SK-N-SH (cell line): ENCODE results near the gene YBX2. TPM values are rescaled to one million over a fixed set of nuclear protein-coding genes. Genes with fewer than 3 reads are reported as not detected.

Source experiments
- CTCF ChIA-PET: fragments of 300-600, 350-600 bp; formaldehyde crosslinking; extraction: SDS; loops from one replicate; lab custom pipeline; 2021; lab: Yijun Ruan, JAX
- POLR2A ChIA-PET: fragments of 350-600 bp; sonication (Branson Sonifier 250); formaldehyde crosslinking; extraction: SDS; loops from one replicate; lab custom pipeline; 2020; ENCODE audit warnings: antibody characterized with exemption, inconsistent platforms; lab: Yijun Ruan, JAX
- DNase-seq: peaks from one replicate; pipeline ENCODE4 v3.0.0; 2012
- H2AFZ ChIP-seq: fragments of 200-600 bp; sonication (generic); 2 replicates; pipeline ENCODE4 v1.8.1; 2016; ENCODE audit warnings: antibody characterized with exemption, mild to moderate bottlenecking, low read depth
- H3F3A ChIP-seq: fragments of 200-600 bp; sonication (generic); replicated peaks from 2 replicates; pipeline ENCODE3; 2016; ENCODE audit warnings: antibody characterized with exemption, mild to moderate bottlenecking; ENCODE audit not compliant: insufficient read depth
- H3K27ac ChIP-seq, 2 experiments: fragments of 200-500 bp in 1 of 2; fragments of 200-600 bp in 1 of 2; sonication (Bioruptor generic) in 1 of 2; sonication (generic), shearing (Covaris generic) in 1 of 2; 2 replicates each; pipeline versions ENCODE4 v1.5.1 to v1.6.1; 2014 to 2016; ENCODE audit warnings: low read depth in 2 of 2, inconsistent platforms in 1 of 2, low read length in 1 of 2, mild to moderate bottlenecking in 1 of 2, mixed read lengths in 1 of 2
- H3K27me3 ChIP-seq: fragments of 200-600 bp; sonication (generic), shearing (Covaris generic); 2 replicates; pipeline ENCODE4 v1.6.1; 2016; ENCODE audit warnings: mixed run types; ENCODE audit not compliant: insufficient read depth
- H3K36me3 ChIP-seq, 2 experiments: fragments of 200-500 bp in 1 of 2; fragments of 200-600 bp in 1 of 2; sonication (Bioruptor generic) in 1 of 2; sonication (generic) in 1 of 2; replicated peaks in 1 of 2; 2 replicates each; pipeline versions ENCODE3 to v1.5.1; 2014 to 2016; ENCODE audit warnings: low read length in 1 of 2, mild to moderate bottlenecking in 1 of 2; ENCODE audit not compliant: insufficient read depth in 2 of 2, control insufficient read depth in 1 of 2
- H3K4me1 ChIP-seq, 2 experiments: fragments of 200-500 bp in 1 of 2; fragments of 200-600 bp in 1 of 2; sonication (Bioruptor generic) in 1 of 2; sonication (generic), shearing (Covaris generic) in 1 of 2; 2 replicates each; pipeline versions ENCODE4 v1.5.1 to v1.6.1; 2014 to 2016; ENCODE audit warnings: low read depth in 1 of 2, low read length in 1 of 2, mixed run types in 1 of 2; ENCODE audit not compliant: insufficient read depth in 2 of 2, control insufficient read depth in 1 of 2
- H3K4me2 ChIP-seq: fragments of 200-600 bp; sonication (generic), shearing (Covaris generic); 2 replicates; pipeline ENCODE4 v1.6.1; 2017; ENCODE audit warnings: mixed run types
- H3K4me3 ChIP-seq, 2 experiments: fragments of 200-500 bp in 1 of 2; fragments of 200-600 bp in 1 of 2; sonication (Bioruptor generic) in 1 of 2; sonication (generic), shearing (Covaris generic) in 1 of 2; 2 replicates each; pipeline versions ENCODE4 v1.5.1 to v1.8.1; 2014 to 2016; ENCODE audit warnings: low read depth in 2 of 2, inconsistent platforms in 1 of 2, low read length in 1 of 2, mild to moderate bottlenecking in 1 of 2, mixed read lengths in 1 of 2, moderate library complexity in 1 of 2
- H3K79me2 ChIP-seq: fragments of 200-600 bp; sonication (generic); 2 replicates; pipeline ENCODE4 v1.8.1; 2017; ENCODE audit warnings: mild to moderate bottlenecking; ENCODE audit not compliant: insufficient read depth
- H3K9ac ChIP-seq: fragments of 200-600 bp; sonication (generic); 2 replicates; pipeline ENCODE4 v1.6.1; 2017; ENCODE audit warnings: mixed run types
- H3K9me2 ChIP-seq: fragments of 200-600 bp; sonication (generic); 2 replicates; pipeline ENCODE4 v1.6.1; 2017; ENCODE audit warnings: mixed run types
- H3K9me3 ChIP-seq: fragments of 200-600 bp; sonication (generic); 2 replicates; pipeline ENCODE4 v1.6.1; 2017; ENCODE audit warnings: mixed run types, mild to moderate bottlenecking, moderate library complexity
- H4K20me1 ChIP-seq: fragments of 200-600 bp; sonication (generic); 2 replicates; pipeline ENCODE4 v1.6.1; 2017; ENCODE audit warnings: mild to moderate bottlenecking, mixed run types; ENCODE audit not compliant: insufficient read depth
- ELF1 ChIP-seq: IDR thresholded peaks from 2 replicates; pipeline ENCODE4 v1.4.0; 2012
- EZH2phosphoT487 ChIP-seq: fragments of 200-600 bp; sonication (generic); IDR thresholded peaks from 2 replicates; pipeline ENCODE4 v1.6.1; 2017; ENCODE audit warnings: low read depth, mixed run types, mild to moderate bottlenecking, antibody characterized with exemption, moderate library complexity, borderline replicate concordance
- FOXJ3 ChIP-seq: sonication (generic); formaldehyde crosslinking; IDR thresholded peaks from 2 replicates; pipeline ENCODE4 v1.5.1; 2020; ENCODE audit warnings: mild to moderate bottlenecking, missing genetic modification reagents
- FOXM1 ChIP-seq: IDR thresholded peaks from 2 replicates; pipeline ENCODE4 v1.4.0; 2012; ENCODE audit warnings: low read depth, mild to moderate bottlenecking
- GABPA ChIP-seq: IDR thresholded peaks from 2 replicates; pipeline ENCODE4 v1.4.0; 2012; ENCODE audit warnings: low read depth, mild to moderate bottlenecking
- JUND ChIP-seq: IDR thresholded peaks from 2 replicates; pipeline ENCODE4 v1.4.0; 2012
- MEF2A ChIP-seq: IDR thresholded peaks from 2 replicates; pipeline ENCODE4 v1.4.0; 2012; ENCODE audit warnings: low read depth, borderline replicate concordance
- MXI1 ChIP-seq: IDR thresholded peaks from 2 replicates; pipeline ENCODE4 v1.6.1; 2012; ENCODE audit warnings: mild to moderate bottlenecking, low read depth, low read length, improper control_type of control experiment
- NFIC ChIP-seq: IDR thresholded peaks from 2 replicates; pipeline ENCODE4 v1.4.0; 2012; ENCODE audit warnings: borderline replicate concordance
- REST ChIP-seq: IDR thresholded peaks from 2 replicates; pipeline ENCODE4 v1.6.1; 2012; ENCODE audit warnings: mild to moderate bottlenecking, low read depth, low read length, moderate library complexity
- RXRA ChIP-seq: IDR thresholded peaks from 2 replicates; pipeline ENCODE4 v1.4.0; 2012; ENCODE audit warnings: low read depth, mild to moderate bottlenecking, borderline replicate concordance
- SIN3A ChIP-seq: IDR thresholded peaks from 2 replicates; pipeline ENCODE4 v1.6.1; 2012; ENCODE audit warnings: low read depth, mild to moderate bottlenecking, low read length, moderate library complexity, borderline replicate concordance
- SMC3 ChIP-seq: IDR thresholded peaks from 2 replicates; pipeline ENCODE4 v1.6.1; 2012; ENCODE audit warnings: low read depth, low read length, improper control_type of control experiment
- TCF12 ChIP-seq: IDR thresholded peaks from 2 replicates; pipeline ENCODE4 v1.4.0; 2012
- USF1 ChIP-seq: IDR thresholded peaks from 2 replicates; pipeline ENCODE4 v1.4.0; 2012; ENCODE audit warnings: low read depth, borderline replicate concordance
- YY1 ChIP-seq: IDR thresholded peaks from 2 replicates; pipeline ENCODE4 v1.4.0; 2012; ENCODE audit warnings: low read depth, mild to moderate bottlenecking
- WGBS: methylation state at CpG from one replicate; pipeline ENCODE4 v1.1.6; 2017; ENCODE audit warnings: low lambda C conversion rate; 5-methylcytosine and 5-hydroxymethylcytosine counted together
- polyA plus RNA-seq, 3 experiments: library from polyadenylated mRNA; depleted of rRNA; stranded (reverse); fragments of >200 nt; gene quantifications; 2 replicates each; pipeline ENCODE4 v1.2.3, GENCODE V29; 2012

Gene YBX2
- polyA plus RNA-seq, 1 of the 3 experiments (the other 2 are of a cell fraction), result 0.54 TPM

GRCh38 chr17:7241090-7241733, 53.2 kb downstream of the YBX2 start:
- ChIA-PET POLR2A (interaction anchor here (1.0 to 1.5 kb wide), 2 partner anchors 22 to 88 kb away, joined by 3 read pairs; partner anchors contain the start of genes ACADVL and DLG4), CTCF (interaction anchor here (0.8 to 5.6 kb wide), 5 partner anchors 10 to 196 kb away, joined by 3 to 35 read pairs (median 3); partner anchors contain the start of genes ACADVL, CTDNEP1, DLG4 and ELP5)
- Histone ChIP-seq H3K27me3 (no peaks in the 10 kb centered on the region), H2AFZ (no peak overlapping the region), H3K4me1 (peaks cover 21 to 28% of the 10 kb centered on the region in 2 experiments), H3K9me3 (no peaks in the 10 kb centered on the region), H3K4me3 (peak overlapping the region; percentile 80 to 98), H3K27ac (peak overlapping the region; percentile 88 to 99), H3K9me2 (no peaks in the 10 kb centered on the region), H3K79me2 (peaks cover 57% of the 10 kb centered on the region), H3K9ac (peak overlapping the region; percentile 97), H3F3A (peaks cover 55% of the 10 kb centered on the region), H3K36me3 (peaks cover 28 to 46% of the 10 kb centered on the region in 2 experiments), H4K20me1 (peaks cover 7% of the 10 kb centered on the region; the same call in 1 of the 2 replicates), H3K4me2 (peak overlapping the region; percentile 79)
- WGBS, result 25% methylated on average over 9 of the region's 9 CpGs
- no peak for DNase-seq
- no peak for TF ChIP-seq FOXM1
- no peak for TF ChIP-seq MEF2A
- TF ChIP-seq ELF1, result no peak
- no peak for TF ChIP-seq TCF12
- TF ChIP-seq NFIC, result no peak
- TF ChIP-seq YY1, result no peak
- no peak for TF ChIP-seq EZH2phosphoT487
- TF ChIP-seq FOXJ3 (CRISPR knock-in tag), result no peak
- no peak for TF ChIP-seq SIN3A
- TF ChIP-seq RXRA, result no peak
- TF ChIP-seq GABPA, result no peak
- no peak for TF ChIP-seq REST
- TF ChIP-seq SMC3, result no peak
- TF ChIP-seq JUND, result no peak
- TF ChIP-seq USF1, result no peak
- TF ChIP-seq MXI1, result no peak
